Keratinocyte (primary cell): ENCODE data around the gene DCUN1D1. TPM values are rescaled to one million over a fixed set of nuclear protein-coding genes. Genes with fewer than 3 reads are reported as not detected.

ENCODE experiments used
- DNase-seq: peaks from one replicate; pipeline ENCODE4 v3.0.0-alpha.2; 2011; ENCODE audit warnings: low read depth, missing footprints, low spot score
- FAIRE-seq: peaks from 2 replicates; lab custom pipeline; 2011; peaks lifted over from hg19 to GRCh38; lab: Jason Lieb, UNC
- H2AFZ ChIP-seq: 2 replicates; pipeline ENCODE4 v1.6.0; 2012; ENCODE audit warnings: low read length, control low read depth, inconsistent platforms; ENCODE audit not compliant: control insufficient read depth
- H3K27ac ChIP-seq: 2 replicates; pipeline ENCODE4 v1.5.1; 2011; ENCODE audit warnings: low read length; ENCODE audit not compliant: control insufficient read depth, insufficient read depth
- H3K27me3 ChIP-seq: 3 replicates; pipeline ENCODE4 v1.6.0; 2011; ENCODE audit warnings: low read length; ENCODE audit not compliant: control insufficient read depth, insufficient read depth; ENCODE audit errors: extremely low read depth
- H3K36me3 ChIP-seq, 2 experiments: 2 replicates in 1 of 2; 3 replicates in 1 of 2; pipeline ENCODE4 v1.5.1; 2011; ENCODE audit warnings: low read length in 2 of 2, mild to moderate bottlenecking in 1 of 2; ENCODE audit not compliant: control insufficient read depth in 2 of 2, insufficient read depth in 2 of 2; ENCODE audit errors: extremely low read depth in 1 of 2
- H3K4me1 ChIP-seq: 3 replicates; pipeline ENCODE4 v1.5.1; 2011; ENCODE audit warnings: low read length; ENCODE audit not compliant: control insufficient read depth, insufficient read depth; ENCODE audit errors: extremely low read depth
- H3K4me2 ChIP-seq: 3 replicates; pipeline ENCODE4 v1.6.0; 2011; ENCODE audit warnings: low read depth, low read length; ENCODE audit not compliant: control insufficient read depth, insufficient read depth; ENCODE audit errors: extremely low read depth
- H3K4me3 ChIP-seq, 3 experiments: fragments of 200-600 bp in 1 of 3; sonication (generic) in 1 of 3; 2 replicates in 2 of 3; 3 replicates in 1 of 3; pipeline ENCODE4 v1.5.1; 2011 to 2016; ENCODE audit warnings: low read length in 3 of 3, mild to moderate bottlenecking in 3 of 3, control low read depth in 2 of 3, inconsistent platforms in 1 of 3, low read depth in 1 of 3, mixed read lengths in 1 of 3, mixed run types in 1 of 3, moderate library complexity in 1 of 3; ENCODE audit not compliant: control insufficient read depth in 2 of 3, insufficient read depth in 2 of 3; ENCODE audit errors: extremely low read depth in 1 of 3
- H3K79me2 ChIP-seq: 2 replicates; pipeline ENCODE4 v1.6.0; 2012; ENCODE audit warnings: low read length; ENCODE audit not compliant: control insufficient read depth, insufficient read depth
- H3K9ac ChIP-seq: 3 replicates; pipeline ENCODE4 v1.6.0; 2011; ENCODE audit warnings: low read length; ENCODE audit not compliant: control insufficient read depth, insufficient read depth; ENCODE audit errors: extremely low read depth
- H3K9me1 ChIP-seq: 3 replicates; pipeline ENCODE4 v1.6.0; 2011; ENCODE audit warnings: low read length; ENCODE audit not compliant: control insufficient read depth, insufficient read depth; ENCODE audit errors: extremely low read depth
- H3K9me3 ChIP-seq: 2 replicates; pipeline ENCODE4 v1.5.1; 2012; ENCODE audit warnings: low read depth, low read length; ENCODE audit not compliant: control insufficient read depth
- H4K20me1 ChIP-seq: 3 replicates; pipeline ENCODE4 v1.6.0; 2011; ENCODE audit warnings: low read length; ENCODE audit not compliant: control insufficient read depth, insufficient read depth; ENCODE audit errors: extremely low read depth
- EZH2 ChIP-seq: IDR thresholded peaks from one replicate; pipeline ENCODE4 v1.6.1; 2012; ENCODE audit warnings: inconsistent platforms, mild to moderate bottlenecking, low read length, moderate library complexity
- dilution Hi-C: fragments of 300-500 bp; cut with MboI; formaldehyde crosslinking; loops from one replicate; pipeline ENCODE4 v1.7.0; 2020; ENCODE audit warnings: low sequenced_read_pairs; ENCODE audit not compliant: extremely low pct_ligation_motif_present
- polyA plus RNA-seq, 5 experiments: library from polyadenylated mRNA; depleted of rRNA in 3 of 5; stranded (reverse) in 3 of 5; stranded (forward) in 1 of 5; unstranded in 1 of 5; fragments of >200 nt; gene quantifications; 1 replicate in 1 of 5; 2 replicates in 3 of 5; 3 replicates in 1 of 5; pipeline versions ENCODE4 v1.2.1 to v1.2.3, GENCODE V29; 2011 to 2012; ENCODE audit warnings: missing spikeins in 2 of 5, low read depth in 1 of 5, low replicate concordance in 1 of 5
- TF ChIP-seq, protein P1 (sequence below), 3 experiments: IDR thresholded peaks in 1 of 3; conservative IDR thresholded peaks in 1 of 3; optimal IDR thresholded peaks in 1 of 3; 2 replicates in 2 of 3; 3 replicates in 1 of 3; pipeline versions ENCODE3 to v1.5.1; 2011; ENCODE audit warnings: low read length in 3 of 3, mild to moderate bottlenecking in 3 of 3, moderate library complexity in 2 of 3, control low read depth in 1 of 3, inconsistent platforms in 1 of 3; ENCODE audit not compliant: insufficient read depth in 2 of 3; ENCODE audit errors: extremely low read depth in 1 of 3

Gene DCUN1D1
- polyA plus RNA-seq, 1 donor (not counting 4 experiments of a cell fraction or from before 2014, with no cell fraction given): 30.1 TPM

DNA sequence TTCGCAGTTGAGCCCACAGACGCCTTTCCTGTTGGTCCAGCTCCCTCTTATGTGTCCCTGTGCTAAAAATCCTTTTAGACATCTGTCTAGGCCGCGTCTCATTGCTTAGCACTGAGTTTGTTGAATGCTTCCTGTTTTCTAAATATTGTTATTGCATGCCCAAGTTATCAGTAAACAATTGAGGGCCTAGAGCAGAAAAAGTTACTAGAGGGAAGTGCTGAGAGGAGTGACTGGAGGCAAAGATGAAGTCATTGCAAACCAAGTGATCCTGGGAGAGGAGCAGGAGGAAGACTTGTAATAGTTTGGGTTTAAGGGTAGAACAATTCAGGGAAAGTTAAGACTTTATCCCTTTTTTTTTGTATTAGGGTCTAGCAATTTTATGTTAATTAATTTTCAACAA is 88.1 kb downstream of the DCUN1D1 start:
- Histone ChIP-seq H4K20me1 (no peaks in the 10 kb centered on the region), H3K79me2 (no peaks in the 10 kb centered on the region), H3K4me2 (no peak overlapping the region), H3K27me3 (no peaks in the 10 kb centered on the region), H3K9me3 (no peaks in the 10 kb centered on the region), H3K4me3 (no peak overlapping the region), H3K36me3 (peaks cover 0 to 11% of the 10 kb centered on the region in 2 experiments), H3K9me1 (peaks cover 2% of the 10 kb centered on the region), H3K4me1 (no peaks in the 10 kb centered on the region), H3K27ac (no peak overlapping the region), H2AFZ (no peak overlapping the region), H3K9ac (no peak overlapping the region)
- dilution Hi-C loops: no loop called here
- DNase-seq (no peak), FAIRE-seq (no peak)
- TF ChIP-seq, protein P1, sequence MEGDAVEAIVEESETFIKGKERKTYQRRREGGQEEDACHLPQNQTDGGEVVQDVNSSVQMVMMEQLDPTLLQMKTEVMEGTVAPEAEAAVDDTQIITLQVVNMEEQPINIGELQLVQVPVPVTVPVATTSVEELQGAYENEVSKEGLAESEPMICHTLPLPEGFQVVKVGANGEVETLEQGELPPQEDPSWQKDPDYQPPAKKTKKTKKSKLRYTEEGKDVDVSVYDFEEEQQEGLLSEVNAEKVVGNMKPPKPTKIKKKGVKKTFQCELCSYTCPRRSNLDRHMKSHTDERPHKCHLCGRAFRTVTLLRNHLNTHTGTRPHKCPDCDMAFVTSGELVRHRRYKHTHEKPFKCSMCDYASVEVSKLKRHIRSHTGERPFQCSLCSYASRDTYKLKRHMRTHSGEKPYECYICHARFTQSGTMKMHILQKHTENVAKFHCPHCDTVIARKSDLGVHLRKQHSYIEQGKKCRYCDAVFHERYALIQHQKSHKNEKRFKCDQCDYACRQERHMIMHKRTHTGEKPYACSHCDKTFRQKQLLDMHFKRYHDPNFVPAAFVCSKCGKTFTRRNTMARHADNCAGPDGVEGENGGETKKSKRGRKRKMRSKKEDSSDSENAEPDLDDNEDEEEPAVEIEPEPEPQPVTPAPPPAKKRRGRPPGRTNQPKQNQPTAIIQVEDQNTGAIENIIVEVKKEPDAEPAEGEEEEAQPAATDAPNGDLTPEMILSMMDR (optimal IDR thresholded peaks at IDR 0.05 in 1 of 3, IDR thresholded peaks at IDR 0.05 in 1 of 3, conservative IDR thresholded peaks at IDR 0.05 in 1 of 3; ENCODE audit: extremely low read depth in 1 of 3, insufficient read depth in 2 of 3, low read length in 3 of 3): no peak
- TF ChIP-seq EZH2: no peak

DNA sequence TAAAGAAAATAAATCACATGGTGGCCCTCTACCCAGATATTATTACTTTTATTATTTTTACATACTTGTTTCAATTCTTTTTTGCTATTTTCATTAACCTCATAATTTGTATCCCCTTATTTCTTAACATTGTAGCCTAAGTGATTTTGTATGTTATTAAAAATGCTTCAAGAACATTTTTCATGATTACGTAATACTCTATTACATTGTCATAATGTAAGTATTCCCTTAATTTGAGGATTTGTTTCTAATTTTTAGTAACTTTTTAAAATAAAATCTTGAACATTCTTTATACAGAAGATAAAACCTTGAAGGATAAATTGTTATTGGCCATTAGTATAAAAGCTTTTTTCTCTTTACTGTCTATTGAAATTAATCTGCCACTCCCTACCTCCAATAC is 89.0 kb downstream of the DCUN1D1 start:
- H3K27me3 ChIP-seq: no peaks in the 10 kb centered on the region
- no peak overlapping the region for H3K4me3 ChIP-seq
- DNase-seq: no peak
- TF ChIP-seq, protein P1 (optimal IDR thresholded peaks at IDR 0.05 in 1 of 3, IDR thresholded peaks at IDR 0.05 in 1 of 3, conservative IDR thresholded peaks at IDR 0.05 in 1 of 3; ENCODE audit: extremely low read depth in 1 of 3, insufficient read depth in 2 of 3, low read length in 3 of 3): no peak
- TF ChIP-seq EZH2: no peak
- no peak overlapping the region for H2AFZ ChIP-seq
- H4K20me1 ChIP-seq: no peaks in the 10 kb centered on the region
- H3K9ac ChIP-seq: no peak overlapping the region
- no peak for FAIRE-seq
- H3K9me1 ChIP-seq: peaks cover 2% of the 10 kb centered on the region
- no peaks in the 10 kb centered on the region for H3K79me2 ChIP-seq
- dilution Hi-C loops: no loop called here
- H3K27ac ChIP-seq: no peak overlapping the region
- no peaks in the 10 kb centered on the region for H3K4me1 ChIP-seq
- H3K9me3 ChIP-seq: no peaks in the 10 kb centered on the region
- H3K36me3 ChIP-seq: peaks cover 0 to 11% of the 10 kb centered on the region in 2 experiments
- no peak overlapping the region for H3K4me2 ChIP-seq
